Prostate gland (tissue), 1 donor: ENCODE measurements around the gene CHST15.

ENCODE experiments used
- POLR2A ChIP-seq: fragments of 450-650 bp; IDR thresholded peaks from one replicate; pipeline ENCODE4 v1.6.1; 2016; ENCODE audit warnings: antibody characterized with exemption, mild to moderate bottlenecking
- POLR2AphosphoS5 ChIP-seq: sonication (generic); formaldehyde crosslinking; IDR thresholded peaks from one replicate; pipeline ENCODE4 v1.6.1; 2017; ENCODE audit warnings: antibody characterized with exemption

DNA sequence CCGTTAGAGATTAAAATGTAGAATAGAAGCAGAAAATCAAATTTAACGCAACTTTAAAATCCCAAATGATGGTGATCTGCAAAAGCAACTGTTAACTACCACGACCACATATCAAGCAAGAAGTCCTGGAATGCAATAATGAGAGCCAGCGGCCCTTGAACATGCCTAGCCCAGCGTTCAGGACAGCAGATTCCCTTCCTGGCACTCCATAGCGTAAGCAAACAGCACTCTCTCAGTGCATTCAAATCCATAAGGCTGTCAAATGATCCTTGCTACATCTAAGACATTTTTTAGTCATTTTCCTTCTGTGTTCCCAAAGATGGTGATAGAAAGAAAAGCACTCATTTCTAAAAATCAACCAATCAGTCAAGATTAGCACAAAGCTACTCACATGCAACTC lies 48.1 kb downstream of the CHST15 start:
- TF ChIP-seq POLR2AphosphoS5 = no peak
- TF ChIP-seq POLR2A = no peak
